Suppressor macrophage (primary cell): Measurements from ENCODE around the gene RAPGEFL1.
A peak's percentile ranks its signal among the peaks of the same experiment; 100 is the strongest.
"Not testable (repeated sequence)": the region's sequence is repeated elsewhere in the genome, so short reads cannot be mapped to it uniquely, and the experiment has no call there.

ENCODE experiments used
- DNase-seq, 4 experiments: peaks; one replicate each; pipeline ENCODE4 v3.0.0-alpha.2; 2020 to 2022

The RAPGEFL1 gene

GRCh38 chr17:40209404-40210093 is 32.3 kb downstream of the RAPGEFL1 start:
- DNase-seq: no peak

- not testable (repeated sequence) for DNase-seq
Observed at GRCh38 chr17:40213914-40214313, 36.6 kb downstream of the RAPGEFL1 start.

GRCh38 chr17:40218006-40218739 is 40.9 kb downstream of the RAPGEFL1 start:
- no peak for DNase-seq

DNA sequence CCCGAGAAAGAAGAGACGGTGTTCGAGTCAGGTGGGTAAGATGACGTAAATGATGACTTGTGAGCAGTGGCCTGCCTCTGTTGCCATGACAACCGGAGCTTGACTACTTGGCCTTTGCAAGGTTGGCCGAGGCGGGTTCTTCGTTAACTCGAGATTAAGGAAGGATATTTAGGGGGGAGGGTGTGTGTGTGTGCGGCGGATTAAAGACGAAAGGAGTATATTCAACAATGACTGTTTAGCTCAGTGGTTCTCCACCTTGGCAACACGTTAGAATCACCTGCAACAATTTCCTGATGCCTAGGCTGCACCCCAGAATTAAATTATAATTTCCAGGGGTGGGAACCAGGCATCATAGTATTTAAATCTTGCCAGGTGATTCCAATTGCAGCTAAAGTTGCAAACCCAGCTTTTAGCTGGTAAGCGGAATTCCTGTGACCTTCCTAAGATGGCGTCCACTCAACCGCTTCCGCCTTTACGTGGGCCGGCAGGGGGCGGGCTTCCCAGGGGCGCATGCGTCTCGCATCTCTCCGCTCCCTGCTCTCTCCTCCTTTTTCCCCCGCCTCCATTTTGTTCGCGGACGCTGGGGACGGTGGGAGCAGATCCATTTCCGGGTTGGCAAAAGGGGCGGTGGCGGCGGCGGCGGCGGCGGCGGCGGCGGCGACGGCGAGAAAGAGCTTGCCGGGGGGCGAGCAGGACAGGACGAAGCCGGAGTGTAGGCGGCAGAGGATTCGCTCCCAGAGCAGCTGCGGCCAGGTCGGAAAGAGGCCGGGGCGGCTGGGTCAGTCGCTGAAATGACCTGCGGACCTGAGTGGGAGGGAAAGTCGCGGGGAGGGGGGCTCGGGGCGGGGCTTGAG is 41.7 kb downstream of the RAPGEFL1 start, which contains the start of gene WIPF2:
WIPF2 (plus strand) TSS at position 565 of the 854 bp plus-strand sequence. CDS start 37,156 bp downstream, outside the sequence.
- peak; percentile 96 to 99 (median 98) for DNase-seq

DNA sequence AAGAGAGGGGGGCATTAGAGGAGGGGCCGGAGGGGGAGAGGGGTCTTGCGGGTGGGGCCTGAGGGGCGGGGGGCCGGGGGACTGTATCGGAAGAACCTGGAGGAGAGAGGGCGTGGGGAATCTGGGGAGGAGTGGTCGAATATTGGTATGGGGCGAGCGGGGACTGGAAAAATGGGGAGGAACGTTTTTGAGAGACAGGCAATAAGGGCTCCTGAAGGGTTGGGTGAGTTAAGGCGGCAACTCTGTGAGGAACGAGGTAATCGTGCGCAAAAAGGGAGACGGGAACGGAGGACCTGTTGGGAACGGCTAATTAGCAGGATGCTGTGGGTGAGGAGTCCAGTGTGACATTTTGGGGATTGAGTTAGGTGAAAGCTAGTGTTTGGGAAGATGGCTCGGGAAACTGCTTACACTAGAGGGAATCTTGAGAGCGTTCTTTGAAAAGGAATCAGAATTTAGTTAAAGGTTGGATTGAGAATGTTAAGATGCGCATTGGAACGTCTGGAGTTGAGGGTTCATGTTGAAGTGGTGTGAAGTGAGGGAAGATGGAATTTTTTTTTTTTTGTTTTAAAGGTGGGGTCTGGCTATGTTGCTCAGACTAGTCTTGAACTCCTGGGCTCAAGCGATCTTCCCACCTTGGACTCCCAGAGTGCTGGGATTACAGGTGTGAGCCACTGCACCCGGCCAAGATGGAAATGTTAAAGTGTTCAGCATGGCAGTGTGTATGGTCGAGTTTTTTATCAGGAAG is 42.5 kb downstream of the RAPGEFL1 start:
- DNase-seq: peak; percentile 15 to 53 (median 46)

DNA sequence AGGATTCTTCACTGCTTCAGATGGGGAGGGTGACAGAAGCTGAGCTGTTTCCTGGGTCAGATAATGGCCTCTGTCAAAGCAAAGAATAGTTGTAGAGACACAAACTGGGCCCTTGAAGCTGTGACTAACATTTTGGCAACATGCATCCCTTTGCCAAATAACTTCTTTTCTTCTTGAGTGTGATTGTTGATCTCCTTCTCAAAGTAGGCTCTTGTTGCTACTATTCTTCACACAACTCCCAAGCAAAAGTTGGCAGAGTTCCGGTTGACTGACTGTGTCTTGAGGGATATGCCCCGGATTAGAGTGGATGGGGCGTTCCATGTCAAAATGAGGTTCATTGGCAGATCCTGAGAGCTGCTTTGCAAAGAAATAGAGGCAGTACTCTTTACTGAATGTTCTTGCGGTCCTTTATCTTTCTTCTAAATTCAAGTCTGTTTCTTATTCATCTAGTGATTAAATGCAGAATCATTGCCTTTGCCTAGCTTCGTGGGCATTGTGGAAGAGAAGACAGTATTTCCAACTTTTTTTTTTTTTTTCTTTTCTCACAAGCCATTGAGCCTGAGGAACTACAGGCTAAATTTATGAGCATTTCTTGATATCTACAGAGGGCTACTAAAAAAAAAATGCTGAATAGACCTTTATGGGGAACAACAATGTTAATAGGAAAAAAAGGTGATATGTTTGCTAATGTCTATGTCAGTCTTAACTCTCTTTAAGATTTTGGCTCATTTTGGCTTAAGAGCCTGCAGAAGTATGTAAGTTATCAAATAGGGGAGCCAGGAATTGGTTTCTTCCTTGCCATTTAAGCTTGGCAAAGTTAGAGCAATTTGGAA is 47.7 kb downstream of the RAPGEFL1 start:
- no peak for DNase-seq

DNA sequence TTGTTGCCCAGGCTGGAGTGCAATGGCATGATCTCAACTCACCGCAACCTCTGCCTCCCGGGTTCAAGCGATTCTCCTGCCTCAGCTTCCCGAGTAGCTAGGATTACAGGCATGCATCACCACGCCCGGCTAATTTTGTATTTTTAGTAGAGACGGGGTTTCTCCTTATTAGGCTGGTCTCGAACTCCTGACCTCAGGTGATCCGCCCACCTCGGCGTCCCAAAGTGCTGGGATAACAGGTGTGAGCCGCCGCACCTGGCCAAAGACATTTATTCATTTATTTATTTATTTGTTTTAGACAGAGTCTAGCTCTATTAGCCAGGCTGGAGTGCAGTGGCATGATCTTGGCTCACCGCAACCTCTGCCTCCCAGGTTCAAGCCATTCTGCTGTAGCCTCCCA is 51.9 kb downstream of the RAPGEFL1 start:
- DNase-seq: not testable (repeated sequence)

GRCh38 chr17:40230670-40231069 is 53.4 kb downstream of the RAPGEFL1 start:
- DNase-seq: no peak

GRCh38 chr17:40231928-40232327 is 54.7 kb downstream of the RAPGEFL1 start:
- DNase-seq: not testable (repeated sequence)

DNA sequence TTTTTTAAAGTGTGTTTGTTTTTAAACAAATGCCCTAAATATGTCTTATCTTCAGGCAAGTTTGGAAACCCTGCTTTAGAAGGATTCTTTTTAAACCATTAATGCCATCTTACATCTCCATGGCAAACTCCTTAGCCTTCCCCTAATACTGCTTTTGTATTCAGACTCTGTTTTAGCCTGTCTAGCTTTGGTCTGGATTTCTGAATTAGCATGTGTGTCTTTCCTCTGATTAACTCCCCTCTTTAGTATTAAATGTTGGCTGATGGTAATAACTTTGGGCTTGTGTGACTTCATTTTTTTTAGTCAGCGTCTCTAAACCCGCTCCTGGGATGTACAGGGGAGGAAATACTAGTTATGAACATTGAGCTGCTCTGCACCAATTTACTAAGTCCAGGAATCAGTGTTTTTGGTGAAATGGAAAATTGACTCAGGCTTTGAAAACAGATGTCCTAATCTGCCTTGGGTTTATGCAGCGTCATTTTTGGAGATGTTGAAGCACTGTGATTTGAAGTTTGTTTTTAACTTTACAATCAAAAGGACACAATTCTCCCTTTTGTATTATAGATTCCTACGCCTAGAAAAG is 64.1 kb downstream of the RAPGEFL1 start:
- no peak for DNase-seq

DNA sequence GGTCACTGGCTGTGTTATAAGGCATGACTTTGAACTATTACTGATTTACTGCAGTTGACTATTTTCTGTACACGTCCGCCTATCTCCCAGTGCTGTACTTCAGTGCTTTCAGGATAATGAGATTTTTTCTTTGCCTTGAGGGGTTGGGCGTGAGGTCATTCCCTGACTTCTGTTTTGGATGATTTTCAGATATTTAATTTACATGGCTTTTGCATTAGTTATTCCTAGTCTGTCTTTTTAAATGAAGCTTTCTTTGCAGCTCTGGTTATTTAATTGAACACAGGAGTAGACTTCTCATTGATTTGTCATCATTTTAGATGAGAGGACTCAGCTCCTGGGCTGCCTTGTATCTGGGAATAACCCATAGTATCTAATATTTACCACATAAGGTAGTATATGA is 65.5 kb downstream of the RAPGEFL1 start:
- DNase-seq: no peak

- DNase-seq: no peak
Observed at GRCh38 chr17:40243761-40244160, 66.5 kb downstream of the RAPGEFL1 start.

DNA sequence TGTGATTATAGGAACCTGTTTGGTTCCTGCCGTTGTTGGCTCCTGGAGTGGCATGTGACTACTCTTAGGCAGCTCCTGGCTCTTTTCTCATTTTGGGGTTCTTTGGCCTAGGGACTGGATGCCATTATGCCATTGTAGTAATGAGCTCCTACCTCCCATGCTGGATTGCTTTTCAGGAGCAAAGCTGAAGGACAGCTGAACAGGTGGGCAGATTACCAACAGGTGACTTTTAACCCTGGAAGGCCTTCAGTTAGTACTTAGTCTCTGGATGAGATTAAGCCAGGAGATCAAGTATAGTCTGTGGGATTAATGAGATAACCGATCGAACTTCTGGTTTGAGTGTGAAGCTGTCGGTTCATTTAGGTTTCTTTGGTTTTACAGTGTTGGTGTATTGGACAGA is 67.0 kb downstream of the RAPGEFL1 start:
- DNase-seq: no peak
